ENCODE measurements around the gene PROZ. TPM values are rescaled to one million over a fixed set of nuclear protein-coding genes. Genes with fewer than 3 reads are reported as not detected.

The PROZ gene
- total and polyA plus RNA-seq, 9 of the 15 experiments (the other 6 are each of a cell fraction or from before 2014, with no cell fraction given): not detected

- no peak for TF ChIP-seq AFF1 (IDR thresholded peaks at IDR 0.05; ENCODE audit: low read depth in 1 of 2, partially characterized antibody in 2 of 2)
- TF ChIP-seq TCF7L2 (IDR thresholded peaks at IDR 0.05; ENCODE audit: low read depth, low read length): no peak
- no peak for TF ChIP-seq TCF15 (CRISPR knock-in tag; IDR thresholded peaks at IDR 0.05)
- TF ChIP-seq ZC3H11A (IDR thresholded peaks at IDR 0.05; ENCODE audit: low read depth, low read length): no peak
- no peak for TF ChIP-seq RNF2 (IDR thresholded peaks at IDR 0.05)
- TF ChIP-seq MBD1 (CRISPR knock-in tag; IDR thresholded peaks at IDR 0.05): no peak
- no peak for TF ChIP-seq BCL6 (CRISPR knock-in tag; IDR thresholded peaks at IDR 0.05)
- no peak for TF ChIP-seq STAT5B (CRISPR knock-in tag; IDR thresholded peaks at IDR 0.05)
- TF ChIP-seq ZHX1 (conservative IDR thresholded peaks at IDR 0.05; ENCODE audit: low read length): no peak
- no peak for TF ChIP-seq ATF4 (CRISPR knock-in tag; IDR thresholded peaks at IDR 0.05)
- TF ChIP-seq THRB (CRISPR knock-in tag; conservative IDR thresholded peaks at IDR 0.05): no peak
- TF ChIP-seq CREB3L1 (IDR thresholded peaks at IDR 0.05; ENCODE audit: borderline replicate concordance, low read depth): no peak
- no peak for TF ChIP-seq GATA2 (CRISPR knock-in tag; IDR thresholded peaks at IDR 0.05)
Observed at GRCh38 chr13:113187263-113187669, 28.8 kb downstream of the PROZ start (continued).

All from K562 (cell line).